Activated CD8-positive, alpha-beta memory T cell treated with anti-CD3 and anti-CD28 coated beads for 48 hours (primary cell): ENCODE data around the gene UTY.

Source experiments
- DNase-seq, 3 experiments: peaks; one replicate each; pipeline ENCODE4 v3.0.0-alpha.2; 2020; ENCODE audit warnings: low read depth in 2 of 3, low spot score in 2 of 3

Gene UTY

DNA sequence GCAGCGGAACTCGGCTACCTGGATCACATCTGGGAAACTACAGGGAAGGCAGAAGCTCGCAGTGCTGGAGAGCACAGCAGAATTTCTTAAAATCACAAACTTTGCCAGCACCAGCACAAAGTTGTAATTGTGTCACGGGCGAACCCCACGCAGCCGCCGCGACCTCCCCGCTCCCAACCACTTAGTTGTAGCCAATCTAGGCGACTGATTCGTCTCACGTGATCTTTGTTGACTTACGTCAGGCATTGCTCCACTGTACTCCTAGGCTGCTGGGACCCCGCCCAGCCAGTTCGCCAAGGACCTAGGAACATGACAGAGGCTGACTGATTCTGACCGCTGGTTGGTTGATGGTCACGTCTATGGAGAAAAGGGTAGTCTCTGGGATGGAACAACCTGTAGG, at the start of gene UTY:
UTY (minus strand) TSS at position 206 of the 400 bp plus-strand sequence. CDS start 368 bp downstream, outside the sequence.
- DNase-seq = peak in 1 of 3 experiments; percentile 21

DNA sequence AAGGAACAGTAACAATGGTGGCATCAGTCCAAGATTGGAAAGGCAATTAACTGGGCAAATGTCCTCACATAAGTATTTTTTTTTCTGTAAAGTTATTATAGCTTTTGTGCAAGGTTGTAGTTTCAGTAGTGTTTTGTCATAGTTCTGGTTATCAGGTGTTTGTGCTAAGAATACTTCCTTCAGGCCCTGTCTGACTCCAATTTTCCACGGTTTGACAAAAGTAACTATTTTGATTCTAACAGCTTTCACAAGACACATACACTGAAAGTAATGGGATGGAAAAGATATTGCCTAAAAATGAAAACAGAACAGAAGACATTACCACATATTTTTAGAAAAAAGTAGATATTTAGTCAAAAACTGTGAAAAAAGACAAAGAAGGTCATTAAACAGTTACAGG, 40.6 kb upstream of the UTY start:
- no peak for DNase-seq

DNA sequence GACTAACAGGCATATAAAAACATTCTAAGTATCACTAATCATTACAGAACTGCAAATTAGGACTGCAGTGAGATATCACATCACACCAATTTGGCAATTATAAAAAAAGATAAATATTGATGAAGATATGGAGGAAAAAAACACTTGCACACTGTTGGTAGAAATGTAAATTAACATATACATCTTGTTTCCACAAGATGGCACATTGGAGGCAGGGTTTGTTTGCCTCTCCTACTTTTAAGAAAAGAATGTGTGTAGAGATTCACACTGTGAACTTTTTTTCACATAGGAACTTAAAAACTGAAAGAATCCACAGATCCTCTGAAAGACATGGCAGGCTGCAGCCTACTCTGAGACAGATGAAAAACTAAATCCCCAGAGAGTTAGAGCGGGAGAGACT, 21.4 kb upstream of the UTY start:
- DNase-seq = no peak

DNA sequence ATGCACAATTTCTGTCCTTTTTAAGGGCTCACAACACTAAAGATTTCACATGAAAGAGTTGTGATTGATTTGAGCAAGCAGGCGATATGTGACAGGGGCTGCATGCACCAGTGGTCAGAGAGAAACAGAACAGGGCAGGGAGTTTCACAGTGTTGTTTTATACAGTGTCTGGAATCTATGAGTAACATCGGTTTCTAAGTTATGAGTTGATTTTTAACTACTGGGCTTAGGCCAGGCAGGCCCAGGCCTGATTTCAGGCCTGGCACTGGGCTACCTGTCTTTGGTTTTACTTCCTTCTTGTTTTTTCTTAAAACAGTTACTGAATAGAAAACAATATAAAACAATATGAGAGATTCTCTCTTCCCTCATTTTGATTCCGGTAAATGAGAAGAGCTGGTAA, 13.9 kb upstream of the UTY start:
- DNase-seq = no peak

DNA sequence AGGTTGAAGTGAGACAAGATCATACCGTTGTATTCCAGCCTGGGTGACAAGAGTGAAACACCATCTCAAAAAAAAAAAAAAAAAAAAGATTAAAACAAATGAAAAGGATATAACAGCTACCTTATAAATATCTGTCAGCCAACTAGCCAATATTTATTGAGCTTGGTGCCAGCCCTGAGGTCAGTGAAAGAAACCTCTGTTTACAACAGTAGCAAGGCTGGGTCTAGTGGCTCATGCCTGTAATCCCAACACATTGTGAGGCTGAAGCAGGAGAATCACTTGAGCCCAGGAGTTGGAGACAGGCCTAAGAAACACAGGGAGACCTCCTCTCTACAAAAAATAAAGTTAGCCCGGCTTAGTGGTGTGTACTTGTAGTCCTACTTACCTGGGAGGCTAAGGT, 12.6 kb upstream of the UTY start:
- DNase-seq = no peak

DNA sequence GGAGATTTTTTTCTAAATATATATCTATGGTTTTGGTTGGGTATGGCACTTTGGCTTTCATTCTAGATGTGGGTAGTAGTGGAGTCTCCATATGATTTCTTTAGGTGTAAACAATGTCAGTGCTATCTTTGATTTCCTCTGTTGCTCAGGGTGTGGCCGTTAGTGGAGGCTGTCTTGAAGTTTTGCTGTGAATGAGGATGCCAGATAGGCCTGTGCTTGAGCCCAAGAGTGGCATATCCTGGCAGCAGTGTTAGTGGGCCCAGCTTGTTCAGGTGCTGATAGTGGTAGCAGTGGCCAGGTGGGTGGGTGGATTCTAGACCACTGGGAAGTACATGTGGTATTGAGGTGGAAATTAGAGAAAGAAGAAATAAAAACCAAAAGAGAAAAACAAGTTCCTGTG, 8.9 kb upstream of the UTY start:
- no peak for DNase-seq

DNA sequence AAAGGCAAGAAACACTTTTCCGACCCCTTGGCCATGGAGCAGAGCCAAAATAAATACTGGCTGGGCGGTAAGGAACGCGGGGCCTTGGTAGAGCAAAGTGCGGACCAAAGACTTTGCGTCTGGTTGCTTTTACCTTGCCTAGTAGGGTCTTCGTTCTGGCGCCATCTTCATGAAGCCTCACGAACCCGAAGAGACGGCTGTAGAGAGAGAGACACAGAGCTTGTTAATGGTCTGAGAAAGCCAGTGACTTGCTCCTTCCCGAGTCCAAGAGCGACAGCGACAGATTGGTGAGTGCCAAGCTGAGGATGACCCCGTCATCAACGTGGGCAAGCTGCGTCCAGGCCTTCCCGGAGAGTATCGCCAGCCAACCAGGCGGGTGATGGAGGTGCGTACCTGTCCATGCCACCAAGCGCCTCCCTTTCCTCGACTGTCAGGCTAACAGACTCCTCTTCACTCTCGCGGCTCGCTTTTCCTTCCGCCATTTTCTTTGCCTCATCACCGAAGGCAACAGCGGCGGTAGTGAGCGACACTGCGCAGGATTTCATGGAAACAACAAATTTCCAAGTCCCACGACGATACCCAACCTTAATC, 617 bp downstream of the UTY start:
- DNase-seq = peak in 1 of 3 experiments; percentile 24

DNA sequence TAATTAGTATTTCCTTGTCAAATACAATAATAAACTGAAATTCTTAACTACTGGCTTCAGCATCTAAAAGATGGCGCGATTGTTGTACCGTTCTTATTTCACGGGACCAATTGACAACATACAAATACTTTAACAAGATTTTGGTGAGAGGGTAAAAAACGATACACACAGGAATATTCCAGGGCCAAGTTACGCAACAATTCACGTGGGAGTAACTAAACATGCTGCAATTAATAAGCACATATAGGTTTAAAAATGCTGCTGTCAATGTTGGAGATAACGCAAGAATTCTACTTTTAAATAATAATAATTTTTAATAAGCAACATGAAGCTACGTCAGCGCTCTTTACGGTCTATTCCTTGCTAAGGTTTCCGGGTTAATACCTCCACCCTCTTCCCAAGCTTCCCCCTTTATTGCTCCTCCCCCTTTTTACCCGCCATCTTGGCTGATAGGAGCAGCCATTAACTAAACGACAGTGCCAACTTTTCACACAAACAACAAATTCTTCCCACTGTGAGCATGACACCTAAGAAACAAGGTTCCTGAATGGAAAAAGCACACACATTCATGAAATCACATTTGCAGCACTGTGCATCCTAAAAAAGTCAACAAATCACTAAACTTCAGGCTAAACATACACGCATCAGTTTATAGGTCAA, 1.6 kb downstream of the UTY start:
- peak in 1 of 3 experiments; percentile 3 for DNase-seq

DNA sequence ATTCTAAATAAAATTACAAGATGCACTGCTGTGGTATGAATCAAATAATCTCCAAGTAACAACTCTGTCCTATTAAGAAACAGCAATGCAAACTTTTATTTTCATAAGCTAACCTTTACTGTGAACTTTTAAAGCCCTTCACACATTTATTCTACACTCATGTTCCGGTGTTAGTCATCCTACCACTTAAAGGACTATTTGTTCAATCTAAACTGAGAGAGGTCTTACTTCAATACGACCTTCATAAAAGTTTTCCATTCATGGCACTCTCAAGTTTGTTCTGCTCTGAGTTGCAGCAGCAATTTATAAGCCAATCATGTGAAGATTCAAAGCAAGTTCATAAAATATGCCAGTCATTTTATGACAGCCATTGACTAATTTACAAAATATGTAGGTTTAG, 4.8 kb downstream of the UTY start:
- no peak for DNase-seq

DNA sequence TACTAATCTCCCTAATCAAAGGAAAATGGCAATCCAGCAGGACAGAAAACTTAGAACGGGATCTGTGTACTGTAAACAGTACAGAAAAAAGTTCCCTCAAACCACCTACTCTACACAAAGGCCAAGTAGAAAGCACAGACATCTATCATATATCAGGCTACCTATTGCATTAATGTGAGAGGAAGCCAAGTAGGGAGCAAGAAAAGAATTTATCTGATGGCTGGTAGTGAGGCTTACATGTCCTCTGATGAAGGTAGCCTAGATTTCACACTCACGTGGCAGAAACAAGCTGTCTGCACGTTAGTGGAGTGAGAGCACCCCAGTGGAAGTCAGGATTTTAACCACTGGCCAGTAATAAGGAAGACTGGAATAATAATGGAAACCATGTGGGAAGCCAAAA, 28.3 kb downstream of the UTY start:
- no peak for DNase-seq

DNA sequence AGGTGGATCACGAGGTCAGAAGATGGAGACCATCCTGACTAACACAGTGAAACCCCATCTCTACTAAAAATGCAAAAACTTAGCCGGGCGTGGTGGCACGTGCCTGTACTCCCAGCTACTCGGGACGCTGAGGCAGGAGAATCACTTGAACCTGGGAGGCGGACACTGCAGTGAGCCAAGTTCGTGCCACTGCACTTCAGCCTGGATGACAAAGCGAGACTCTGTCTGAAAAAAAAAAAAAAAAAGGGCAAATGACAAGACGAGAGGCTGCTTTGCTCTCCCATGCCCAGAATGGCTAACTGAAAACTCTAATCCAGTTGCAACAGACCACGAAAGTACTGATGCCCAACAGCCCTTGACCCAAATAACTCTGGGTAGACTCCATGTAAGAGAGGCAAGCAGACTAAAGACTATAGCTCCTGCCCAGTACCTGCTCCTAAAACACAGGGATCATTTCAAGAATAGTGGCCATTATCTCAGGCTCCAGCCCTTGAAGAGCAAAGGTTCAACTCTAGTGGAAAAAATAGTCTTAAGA, 29.2 kb downstream of the UTY start:
- no peak for DNase-seq

DNA sequence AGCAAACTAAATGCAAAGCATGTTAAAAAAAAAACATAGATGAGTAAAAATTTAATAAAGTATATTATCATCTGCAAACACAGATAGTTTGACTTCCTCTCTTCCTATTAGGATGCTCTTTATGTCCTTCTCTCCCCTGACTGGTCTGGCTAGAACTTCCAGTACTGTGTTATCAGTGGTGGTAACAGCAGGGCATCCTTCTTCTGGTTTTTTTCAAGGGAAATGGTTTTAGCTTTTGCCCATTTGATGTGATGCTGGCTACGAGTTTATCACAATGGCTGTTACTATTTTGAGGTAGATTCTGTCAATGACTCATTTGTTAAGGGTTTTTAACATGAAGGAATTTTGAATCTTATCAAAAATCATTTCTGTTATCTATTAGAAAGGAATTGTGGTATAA, 34.3 kb downstream of the UTY start:
- no peak for DNase-seq

DNA sequence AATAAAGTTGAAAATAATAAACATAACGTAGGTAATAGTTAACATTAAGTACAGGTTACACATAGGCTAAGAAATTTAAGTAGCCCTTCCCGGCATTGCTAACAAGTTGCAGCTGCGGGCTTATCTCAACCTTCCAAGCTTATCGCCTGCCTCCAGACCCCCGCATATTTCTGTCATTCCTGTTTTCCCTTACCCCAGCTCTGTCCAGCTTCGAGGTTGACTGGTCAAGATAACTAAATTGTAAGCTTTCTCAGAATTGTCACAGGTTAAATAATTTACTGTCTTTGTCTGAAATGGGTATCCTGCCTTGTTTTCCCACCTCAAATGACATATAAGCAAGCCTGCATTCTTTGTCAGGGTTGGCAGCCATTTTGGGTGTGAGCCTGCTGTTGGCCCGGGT, 36.7 kb downstream of the UTY start:
- no peak for DNase-seq

DNA sequence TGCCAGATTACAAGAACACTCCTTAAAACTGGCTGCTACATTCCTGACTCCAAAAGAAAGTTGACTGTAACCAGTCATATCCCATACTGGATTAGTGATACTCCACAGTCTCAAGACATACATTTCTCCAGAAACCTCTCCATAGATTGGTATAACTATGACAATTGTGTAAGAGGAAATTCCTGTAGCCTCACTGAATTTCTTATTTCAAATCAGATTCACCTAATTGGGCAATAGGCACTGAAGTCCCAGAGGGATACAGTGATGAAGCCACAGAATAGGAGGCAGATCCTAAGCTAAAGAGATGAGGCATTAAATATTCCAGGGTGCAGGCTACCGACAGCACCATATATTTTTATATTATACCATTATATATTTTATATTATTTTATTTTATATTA, 39.0 kb downstream of the UTY start:
- no peak for DNase-seq

DNA sequence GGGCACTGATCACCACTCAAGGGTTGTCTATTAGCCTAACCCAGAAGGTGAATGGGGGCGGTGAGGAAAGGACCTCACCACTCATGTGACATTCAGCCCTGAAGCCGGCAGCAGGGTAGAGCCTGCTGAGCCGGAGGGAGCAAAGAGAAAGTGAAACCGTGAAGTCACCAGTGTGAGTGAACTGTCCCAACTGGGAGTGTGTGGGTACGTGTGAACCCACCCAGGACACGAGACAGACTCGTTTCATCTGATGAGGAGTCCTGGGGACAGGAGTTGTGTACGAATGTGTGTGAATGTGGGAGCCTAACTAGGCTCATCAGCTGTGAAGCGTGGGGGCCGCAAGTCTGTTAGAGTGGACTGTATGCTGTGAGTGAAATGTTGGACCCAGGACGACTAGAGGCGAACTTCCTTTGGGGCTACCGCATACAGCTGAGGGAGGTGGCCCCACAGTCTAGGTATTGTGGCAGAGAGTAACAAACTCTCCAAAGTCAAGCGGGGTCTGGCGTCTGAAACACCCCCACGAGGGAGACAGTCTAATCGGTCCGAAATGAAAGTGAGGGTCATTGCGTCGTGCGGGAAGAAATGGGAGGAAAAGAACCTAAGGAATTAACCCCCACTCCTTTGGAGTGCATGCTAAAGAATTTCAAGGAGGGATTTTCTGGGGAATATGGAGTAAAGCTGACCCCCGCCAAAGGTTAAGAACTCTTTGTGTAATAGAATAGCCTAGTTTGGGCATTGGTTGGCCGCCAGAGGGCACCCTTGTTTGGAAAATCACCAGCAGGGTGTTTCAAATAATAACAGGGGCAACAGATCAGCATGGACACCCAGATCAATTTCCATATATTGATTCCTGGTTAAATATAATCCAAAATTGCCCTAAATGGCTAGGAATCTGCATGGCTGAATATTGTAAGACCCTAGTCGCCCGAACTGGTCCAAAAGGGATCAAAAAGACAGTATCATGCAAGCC, 43.6 kb downstream of the UTY start:
- DNase-seq = peak in 1 of 3 experiments; percentile 6

DNA sequence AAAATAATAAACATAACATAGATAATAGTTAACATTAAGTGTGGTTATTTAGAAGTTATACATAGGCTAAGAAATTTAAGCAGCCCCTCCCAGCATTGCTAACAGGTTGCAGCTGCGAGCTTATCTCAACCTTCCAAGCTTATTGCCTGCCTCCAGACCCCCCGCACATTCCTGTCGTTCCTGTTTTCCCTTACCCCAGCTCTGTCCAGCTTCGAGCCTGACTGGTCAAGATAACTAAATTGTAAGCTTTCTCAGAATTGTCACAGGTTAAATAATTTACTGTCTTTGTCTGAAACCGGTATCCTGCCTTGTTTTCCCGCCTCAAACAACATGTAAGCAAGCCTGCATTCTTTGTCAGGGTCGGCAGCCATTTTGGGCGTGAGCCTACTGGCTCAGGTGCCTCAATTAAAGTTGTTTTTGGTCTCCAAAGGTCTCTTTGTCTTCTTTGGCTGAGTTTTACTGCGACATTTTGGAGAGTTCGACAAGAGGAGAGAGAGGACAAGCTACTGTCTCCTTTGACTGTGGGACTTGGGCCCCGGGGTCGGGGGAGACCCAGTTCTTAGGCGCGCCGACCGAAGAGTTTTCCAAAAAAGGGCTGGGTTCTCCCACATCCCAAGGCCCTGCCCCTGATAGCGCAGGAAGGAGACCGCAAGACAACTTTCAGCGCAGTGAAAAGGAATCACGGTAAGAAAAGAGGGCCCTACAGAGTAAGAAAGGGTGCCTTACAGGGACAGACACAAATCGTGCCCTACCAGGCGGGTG, 44.4 kb downstream of the UTY start:
- no peak for DNase-seq

DNA sequence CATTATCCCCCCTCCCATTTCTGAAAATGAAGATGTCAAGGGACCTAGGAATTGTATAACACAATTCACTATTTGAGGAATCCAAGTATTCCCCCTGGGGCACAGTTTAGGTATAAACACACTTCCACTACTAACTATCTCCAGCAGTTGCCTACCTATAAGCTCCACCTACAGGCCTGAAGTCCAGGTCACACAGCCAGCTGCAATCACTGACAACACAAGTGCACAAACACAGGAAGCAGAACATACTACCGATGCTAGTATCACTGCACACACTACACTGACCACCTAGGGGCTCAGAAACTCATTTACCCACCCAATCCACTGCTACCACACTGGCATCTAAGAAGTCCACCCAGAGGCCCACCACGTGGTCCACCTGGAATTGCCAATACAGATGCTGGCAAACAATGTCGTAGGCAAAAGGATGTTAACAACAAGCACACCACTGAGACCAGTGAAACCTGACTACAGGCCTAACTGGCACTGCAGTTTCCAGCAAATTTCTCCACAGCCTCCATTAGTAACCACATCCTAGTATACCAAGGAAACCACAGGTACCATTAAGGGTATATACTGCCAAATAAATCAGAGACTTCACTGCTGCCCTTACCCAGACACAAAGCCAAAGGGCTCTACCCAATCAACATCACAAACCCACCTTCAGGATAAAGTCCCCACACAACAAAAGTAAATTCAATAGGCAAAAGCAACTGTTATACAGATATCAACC, 47.4 kb downstream of the UTY start:
- no peak for DNase-seq

DNA sequence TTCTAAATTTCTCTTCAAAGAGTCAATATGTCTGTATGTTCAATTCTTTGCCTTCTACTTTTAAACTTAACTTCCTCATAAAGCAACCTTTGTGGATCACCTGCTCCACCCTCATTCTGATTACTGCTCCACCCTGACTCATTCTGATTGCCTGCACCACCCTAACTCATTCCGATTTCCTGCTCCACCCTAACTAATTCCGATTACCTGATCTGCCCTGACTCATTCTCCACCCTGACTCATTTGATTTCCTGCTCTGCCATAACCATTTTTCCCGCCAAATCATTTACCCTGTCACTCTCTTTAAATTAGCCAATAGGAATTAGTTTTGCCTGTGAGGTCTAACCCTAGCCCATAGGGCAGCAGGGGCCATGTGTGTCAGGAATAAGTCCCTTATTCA, 50.3 kb downstream of the UTY start:
- no peak for DNase-seq

DNA sequence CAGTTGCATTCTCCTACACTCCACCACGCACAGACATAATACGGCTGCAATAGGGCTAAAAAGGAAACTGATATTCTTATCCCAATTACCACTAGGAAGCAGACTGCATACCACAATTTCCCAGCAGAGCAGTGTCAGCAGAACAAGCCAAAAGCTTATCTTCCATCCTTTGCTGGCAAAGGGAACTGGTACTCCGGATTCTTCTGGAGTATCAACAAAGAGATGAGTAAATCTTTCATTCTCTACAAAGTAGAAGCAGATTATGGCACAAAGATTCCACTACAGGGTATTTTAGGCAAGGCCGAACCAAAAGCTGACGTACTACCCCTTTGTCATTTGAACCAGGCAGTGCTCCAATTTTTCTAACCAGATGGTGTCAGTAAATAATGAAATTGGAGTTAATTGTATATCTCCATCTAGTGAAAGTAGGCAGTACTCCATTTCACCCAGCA, 56.5 kb downstream of the UTY start:
- no peak for DNase-seq
